T1000 (cell line): ENCODE data around the gene HLA-A.

Experiments used
- DNase-seq: peaks from one replicate; lab custom pipeline; 2025; ENCODE audit warnings: mixed read lengths; lab: John Stamatoyannopoulos, UW

Gene HLA-A

GRCh38 chr6:29935273-29935955, 6.9 kb upstream of the HLA-A start:
- no peak for DNase-seq

- DNase-seq, result no peak
Measured at GRCh38 chr6:29938746-29939508, 3.4 kb upstream of the HLA-A start.

GRCh38 chr6:29941016-29941415, 1.3 kb upstream of the HLA-A start:
- no peak for DNase-seq

- no peak for DNase-seq
Measured at GRCh38 chr6:29941471-29941870, 861 bp upstream of the HLA-A start.

GRCh38 chr6:29941916-29942274, 437 bp upstream of the HLA-A start:
- DNase-seq, result no peak

GRCh38 chr6:29943053-29943966, 978 bp downstream of the HLA-A start:
- DNase-seq, result no peak

GRCh38 chr6:29945281-29945820, 3.0 kb downstream of the HLA-A start:
- no peak for DNase-seq

GRCh38 chr6:29946223-29947076, 4.1 kb downstream of the HLA-A start:
- no peak for DNase-seq

GRCh38 chr6:29947077-29947980, 5.0 kb downstream of the HLA-A start:
- no peak for DNase-seq

GRCh38 chr6:29948277-29948676, 5.9 kb downstream of the HLA-A start:
- no peak for DNase-seq

GRCh38 chr6:29949934-29950333, 7.6 kb downstream of the HLA-A start:
- DNase-seq, result no peak

GRCh38 chr6:29951882-29952281, 9.6 kb downstream of the HLA-A start:
- DNase-seq, result no peak

- DNase-seq, result peak; percentile 60
Measured at GRCh38 chr6:29953001-29953441, 10.7 kb downstream of the HLA-A start.

GRCh38 chr6:29953686-29954085, 11.4 kb downstream of the HLA-A start:
- DNase-seq, result no peak

GRCh38 chr6:29954272-29954671, 11.9 kb downstream of the HLA-A start:
- no peak for DNase-seq

- DNase-seq, result no peak
Measured at GRCh38 chr6:29955783-29956182, 13.5 kb downstream of the HLA-A start.

- no peak for DNase-seq
Measured at GRCh38 chr6:29956518-29956917, 14.2 kb downstream of the HLA-A start.

- DNase-seq, result no peak
Measured at GRCh38 chr6:29958046-29958445, 15.7 kb downstream of the HLA-A start.

GRCh38 chr6:29958921-29959320, 16.6 kb downstream of the HLA-A start:
- DNase-seq, result no peak

- DNase-seq, result no peak
Measured at GRCh38 chr6:29959467-29959866, 17.1 kb downstream of the HLA-A start.
